K562 (cell line): ENCODE results near the gene SRCAP.
A peak's percentile ranks its signal among the peaks of the same experiment; 100 is the strongest.

Experiments
- ATF3 ChIP-seq, 2 experiments: fragments of 450-650 bp in 1 of 2; sonication (generic) in 1 of 2; formaldehyde crosslinking in 1 of 2; IDR thresholded peaks in 1 of 2; conservative IDR thresholded peaks in 1 of 2; 2 replicates each; pipeline versions ENCODE4 v1.6.1 to v1.8.1; 2016 to 2023; ENCODE audit warnings: mild to moderate bottlenecking in 2 of 2, moderate library complexity in 2 of 2, inconsistent platforms in 1 of 2, missing genetic modification reagents in 1 of 2
- CTCF ChIP-seq, 3 experiments: IDR thresholded peaks in 2 of 3; conservative IDR thresholded peaks in 1 of 3; 2 replicates each; pipeline ENCODE4 v1.5.1; 2011 to 2012; ENCODE audit warnings: low read length in 3 of 3, mild to moderate bottlenecking in 3 of 3, control low read depth in 2 of 3, improper control_type of control experiment in 1 of 3, inconsistent platforms in 1 of 3, low read depth in 1 of 3, mixed read lengths in 1 of 3, moderate library complexity in 1 of 3; ENCODE audit not compliant: insufficient read depth in 2 of 3
- EGR1 ChIP-seq: fragments of 450-650 bp; conservative IDR thresholded peaks from 2 replicates; pipeline ENCODE4 v1.6.1; 2017; ENCODE audit warnings: mild to moderate bottlenecking
- EZH2 ChIP-seq: IDR thresholded peaks from 2 replicates; pipeline ENCODE4 v1.6.1; 2012; ENCODE audit warnings: low read depth, mild to moderate bottlenecking, inconsistent platforms, low read length, borderline replicate concordance
- REST ChIP-seq, 2 experiments: fragments of 450-650 bp; formaldehyde crosslinking in 1 of 2; IDR thresholded peaks; 2 replicates each; pipeline versions ENCODE4 v1.4.0 to v1.6.1; 2014 to 2020; ENCODE audit warnings: mild to moderate bottlenecking in 2 of 2, borderline replicate concordance in 1 of 2, low read depth in 1 of 2
- SPI1 ChIP-seq: IDR thresholded peaks from 2 replicates; pipeline ENCODE4 v1.6.1; 2011; ENCODE audit warnings: low read depth, low read length, control low read depth, borderline replicate concordance
- SRF ChIP-seq, 2 experiments: fragments of 250-450, 450-650 bp in 1 of 2; sonication (Bioruptor Pico) in 1 of 2; sonication (generic) in 1 of 2; formaldehyde crosslinking; IDR thresholded peaks; 2 replicates each; pipeline versions ENCODE4 v1.5.0 to v1.5.1; 2020 to 2022; ENCODE audit warnings: mild to moderate bottlenecking in 1 of 2, missing genetic modification reagents in 1 of 2

GRCh38 chr16:30761427-30761927 is 62.5 kb downstream of the SRCAP start:
- TF ChIP-seq SPI1 (no peak), ATF3 (IDR thresholded peaks at IDR 0.05) (no peak), ATF3 (CRISPR knock-in tag; conservative IDR thresholded peaks at IDR 0.05) (no peak), REST (IDR thresholded peaks at IDR 0.05; ENCODE audit: borderline replicate concordance) (no peak), REST (CRISPR knock-in tag; IDR thresholded peaks at IDR 0.05; ENCODE audit: low read depth) (no peak), SRF (CRISPR knock-in tag; IDR thresholded peaks at IDR 0.05) (no peak), CTCF (IDR thresholded peaks at IDR 0.05 in 2 of 3, conservative IDR thresholded peaks at IDR 0.05 in 1 of 3; ENCODE audit: insufficient read depth in 2 of 3, low read depth in 1 of 3, low read length in 3 of 3) (no peak), EGR1 (peak; percentile 57), EZH2 (no peak)
